Esophagus muscularis mucosa (tissue), 3 donors: ENCODE data around the gene NUCB1.
"Not testable (repeated sequence)": the region's sequence is repeated elsewhere in the genome, so short reads cannot be mapped to it uniquely, and the experiment has no call there.

ENCODE experiments used
- CTCF ChIP-seq, 3 experiments: fragments of 200-600 bp in 2 of 3; fragments of 450-650 bp in 1 of 3; sonication (generic) in 2 of 3; IDR thresholded peaks; one replicate each; pipeline ENCODE4 v1.5.1; 2017 to 2019; ENCODE audit warnings: antibody characterized with exemption in 3 of 3, mild to moderate bottlenecking in 2 of 3, moderate library complexity in 1 of 3
- POLR2A ChIP-seq: fragments of 450-650 bp; IDR thresholded peaks from one replicate; pipeline ENCODE4 v1.6.1; 2017; ENCODE audit warnings: antibody characterized with exemption, moderate library complexity, mild to moderate bottlenecking, low read depth

- not testable (repeated sequence) for TF ChIP-seq POLR2A; CTCF (IDR thresholded peaks at IDR 0.05)
Observed at GRCh38 chr19:48889496-48889895, 10.6 kb upstream of the NUCB1 start.
